Activated B cell treated with CpG ODN at 0.5 μM for 24 hours (primary cell): Measurements from ENCODE around the gene SCUBE1. TPM values are rescaled to one million over a fixed set of nuclear protein-coding genes. Genes with fewer than 3 reads are reported as not detected.

Experiments used
- ATAC-seq: fragments of 200-7000 bp; cut with Tn5 transposase; one replicate; pipeline ENCODE4 v1.10.0; 2021; ENCODE audit warnings: low read depth, mild to moderate bottlenecking, moderate library complexity
- CTCF ChIA-PET: fragments of 350-600 bp; sonication (Branson Sonifier 250); formaldehyde crosslinking; loops from one replicate; lab custom pipeline; 2021; ENCODE audit warnings: antibody characterized with exemption; lab: Charles Lee
- POLR2A ChIA-PET: fragments of 350-600 bp; sonication (Branson Sonifier 250); formaldehyde crosslinking; loops from one replicate; lab custom pipeline; 2021; ENCODE audit warnings: antibody characterized with exemption; lab: Charles Lee
- DNase-seq: peaks from one replicate; pipeline ENCODE4 v3.0.0; 2022
- H3K27ac Mint-ChIP-seq: one replicate; pipeline ENCODE4 v1.8.0; 2020; ENCODE audit warnings: mixed read lengths
- H3K27me3 Mint-ChIP-seq: one replicate; pipeline ENCODE4 v1.8.0; 2021; ENCODE audit warnings: mixed read lengths
- H3K36me3 Mint-ChIP-seq: one replicate; pipeline ENCODE4 v1.8.0; 2021; ENCODE audit warnings: low read depth, mixed read lengths
- H3K4me1 Mint-ChIP-seq: one replicate; pipeline ENCODE4 v1.8.0; 2021; ENCODE audit warnings: mixed read lengths
- H3K4me3 Mint-ChIP-seq: one replicate; pipeline ENCODE4 v1.8.0; 2020; ENCODE audit warnings: mild to moderate bottlenecking, mixed read lengths
- H3K9me3 Mint-ChIP-seq: one replicate; pipeline ENCODE4 v1.8.0; 2020; ENCODE audit warnings: mixed read lengths
- CTCF ChIP-seq: fragments of 200-600 bp; IDR thresholded peaks from one replicate; pipeline ENCODE4 v1.8.0; 2022; ENCODE audit warnings: antibody characterized with exemption, mild to moderate bottlenecking
- intact Hi-C: fragments of 100-400 bp; cut with micrococcal nuclease; formaldehyde crosslinking; loops from one replicate; pipeline ENCODE4 v1.15.1; 2024
- total RNA-seq: library from RNA; stranded (reverse); gene quantifications from 2 replicates; pipeline ENCODE4 v1.2.3, GENCODE V29; 2022

Gene SCUBE1
- total RNA-seq, 1 donor from 2014 or later = not detected

- H3K4me3 Mint-ChIP-seq = peak overlapping the region; percentile 54
- H3K9me3 Mint-ChIP-seq = no peaks in the 10 kb centered on the region
- ATAC-seq = peak; percentile 91
- peak; percentile 43 for DNase-seq
- intact Hi-C loops = no loop called here
- H3K27ac Mint-ChIP-seq = peak overlapping the region; percentile 19
- TF ChIP-seq CTCF = no peak
- H3K36me3 Mint-ChIP-seq = no peaks in the 10 kb centered on the region
- POLR2A ChIA-PET = interaction anchor here (1.2 kb wide), 1 partner anchor 10 kb away, joined by 3 read pairs; no protein-coding TSS in a partner anchor
- CTCF ChIA-PET = no interaction called here
- peaks cover 30% of the 10 kb centered on the region for H3K27me3 Mint-ChIP-seq
- peaks cover 21% of the 10 kb centered on the region for H3K4me1 Mint-ChIP-seq
Observed at GRCh38 chr22:43263645-43264514, 79.3 kb downstream of the SCUBE1 start.

GRCh38 chr22:43262990-43263644 lies 80.1 kb downstream of the SCUBE1 start:
- no peak overlapping the region for H3K27ac Mint-ChIP-seq

GRCh38 chr22:43260331-43261231 lies 82.6 kb downstream of the SCUBE1 start:
- intact Hi-C loops = no loop called here
- ChIA-PET POLR2A (no interaction called here), CTCF (no interaction called here)
- peaks cover 21% of the 10 kb centered on the region for H3K4me1 Mint-ChIP-seq
- DNase-seq = no peak
- H3K9me3 Mint-ChIP-seq = no peaks in the 10 kb centered on the region
- H3K36me3 Mint-ChIP-seq = no peaks in the 10 kb centered on the region
- TF ChIP-seq CTCF = no peak
- no peak overlapping the region for H3K4me3 Mint-ChIP-seq
- no peak for ATAC-seq
- no peak overlapping the region for H3K27ac Mint-ChIP-seq
- peaks cover 41% of the 10 kb centered on the region for H3K27me3 Mint-ChIP-seq

More at GRCh38 chr22:43262990-43263644, 80.1 kb downstream of the SCUBE1 start:
- no peaks in the 10 kb centered on the region for H3K36me3 Mint-ChIP-seq
- H3K9me3 Mint-ChIP-seq = no peaks in the 10 kb centered on the region
- DNase-seq (no peak), ATAC-seq (peak; percentile 47)
- ChIA-PET CTCF (no interaction called here), POLR2A (interaction anchor here (1.2 kb wide), 1 partner anchor 10 kb away, joined by 3 read pairs; no protein-coding TSS in a partner anchor)
- TF ChIP-seq CTCF = no peak
- peaks cover 21% of the 10 kb centered on the region for H3K4me1 Mint-ChIP-seq
- H3K4me3 Mint-ChIP-seq = peak overlapping the region; percentile 54
- intact Hi-C loops = no loop called here
- peaks cover 32% of the 10 kb centered on the region for H3K27me3 Mint-ChIP-seq

GRCh38 chr22:43257961-43258360 lies 85.2 kb downstream of the SCUBE1 start:
- no peak overlapping the region for H3K27ac Mint-ChIP-seq
- POLR2A ChIA-PET = no interaction called here
- DNase-seq = no peak
- H3K4me3 Mint-ChIP-seq = no peak overlapping the region
- no peak for ATAC-seq
- CTCF ChIA-PET = no interaction called here
- intact Hi-C loops = no loop called here
- no peaks in the 10 kb centered on the region for H3K36me3 Mint-ChIP-seq
- peaks cover 39% of the 10 kb centered on the region for H3K27me3 Mint-ChIP-seq
- TF ChIP-seq CTCF = no peak
- H3K4me1 Mint-ChIP-seq = peaks cover 4% of the 10 kb centered on the region
- no peaks in the 10 kb centered on the region for H3K9me3 Mint-ChIP-seq
